HG02981 (cell line): ENCODE results near the gene AARS1.
"Not testable (repeated sequence)": the region's sequence is repeated elsewhere in the genome, so short reads cannot be mapped to it uniquely, and the experiment has no call there.

Experiments
- ATAC-seq: cut with Tn5 transposase; IDR thresholded peaks from one replicate; pipeline ENCODE4 v1.9.1; 2021; ENCODE audit warnings: mild to moderate bottlenecking, moderate library complexity; ENCODE audit not compliant: unreplicated experiment

AARS1 gene

DNA sequence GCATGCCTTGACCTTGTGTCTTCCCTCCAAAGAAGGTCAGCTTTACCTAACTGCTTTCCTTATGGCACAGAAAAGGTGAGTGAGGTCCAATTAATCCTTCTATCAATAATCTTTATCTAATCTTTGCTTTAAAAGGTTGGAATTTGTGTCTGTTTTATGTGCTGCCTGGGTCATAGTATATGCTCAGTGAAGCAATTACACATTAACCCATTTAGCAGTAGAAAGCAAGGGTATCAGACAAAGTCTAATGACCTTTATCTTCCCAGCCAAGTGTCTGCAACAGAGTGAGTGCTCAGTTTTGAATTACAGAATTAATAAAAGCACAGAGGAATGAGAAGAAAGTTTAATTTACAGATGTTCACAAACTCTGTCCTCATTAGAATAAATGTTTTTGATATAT, 63.3 kb downstream of the AARS1 start:
- not testable (repeated sequence) for ATAC-seq

DNA sequence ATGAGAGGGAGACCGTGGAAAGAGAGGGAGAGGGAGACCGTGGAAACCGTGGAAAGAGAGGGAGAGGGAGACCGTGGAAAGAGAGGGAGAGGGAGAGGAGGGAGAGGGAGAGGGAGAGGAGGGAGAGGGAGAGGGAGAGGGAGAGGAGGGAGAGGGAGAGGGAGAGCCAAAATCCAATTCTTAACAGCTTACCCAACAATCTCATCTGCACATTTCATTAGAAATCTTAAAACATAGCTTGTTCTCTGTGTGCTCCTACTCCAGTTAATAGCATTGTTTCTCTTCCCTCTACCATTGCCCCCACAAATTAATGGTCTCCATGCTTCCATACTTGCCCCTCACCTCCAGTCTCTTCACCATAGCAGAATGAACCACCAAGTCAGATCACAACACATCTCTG, 63.9 kb downstream of the AARS1 start:
- ATAC-seq: not testable (repeated sequence)

DNA sequence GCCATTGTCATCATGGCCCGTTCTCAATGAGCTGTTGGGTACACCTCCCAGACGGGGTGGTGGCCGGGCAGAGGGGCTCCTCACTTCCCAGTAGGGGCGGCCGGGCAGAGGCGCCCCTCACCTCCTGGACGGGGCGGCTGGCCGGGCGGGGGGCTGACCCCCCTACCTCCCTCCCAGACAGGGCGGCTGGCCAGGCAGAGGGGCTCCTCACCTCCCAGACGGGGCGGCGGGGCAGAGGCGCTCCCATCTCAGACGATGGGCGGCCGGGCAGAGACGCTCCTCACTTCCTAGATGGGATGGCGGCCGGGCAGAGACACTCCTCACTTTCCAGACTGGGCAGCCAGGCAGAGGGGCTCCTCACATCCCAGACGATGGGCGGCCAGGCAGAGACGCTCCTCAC, 64.7 kb downstream of the AARS1 start:
- ATAC-seq: not testable (repeated sequence)

DNA sequence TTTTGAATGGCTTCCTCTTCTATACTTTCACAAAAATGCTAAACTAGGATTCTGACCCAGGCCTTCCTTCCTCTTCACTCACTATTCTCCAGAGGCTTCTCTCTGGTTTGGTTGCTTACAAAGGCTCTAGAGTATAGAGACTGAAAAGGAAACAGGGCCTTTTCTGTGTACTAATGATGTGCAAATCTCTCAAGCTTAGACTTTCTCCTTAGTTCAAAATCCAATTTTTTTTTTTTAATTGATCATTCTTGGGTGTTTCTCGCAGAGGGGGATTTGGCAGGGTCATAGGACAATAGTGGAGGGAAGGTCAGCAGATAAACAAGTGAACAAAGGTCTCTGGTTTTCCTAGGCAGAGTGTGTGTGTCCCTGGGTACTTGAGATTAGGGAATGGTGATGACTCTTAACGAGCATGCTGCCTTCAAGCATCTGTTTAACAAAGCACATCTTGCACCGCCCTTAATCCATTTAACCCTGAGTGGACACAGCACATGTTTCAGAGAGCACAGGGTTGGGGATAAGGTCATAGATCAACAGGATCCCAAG, 65.3 kb downstream of the AARS1 start:
- ATAC-seq: not testable (repeated sequence)

DNA sequence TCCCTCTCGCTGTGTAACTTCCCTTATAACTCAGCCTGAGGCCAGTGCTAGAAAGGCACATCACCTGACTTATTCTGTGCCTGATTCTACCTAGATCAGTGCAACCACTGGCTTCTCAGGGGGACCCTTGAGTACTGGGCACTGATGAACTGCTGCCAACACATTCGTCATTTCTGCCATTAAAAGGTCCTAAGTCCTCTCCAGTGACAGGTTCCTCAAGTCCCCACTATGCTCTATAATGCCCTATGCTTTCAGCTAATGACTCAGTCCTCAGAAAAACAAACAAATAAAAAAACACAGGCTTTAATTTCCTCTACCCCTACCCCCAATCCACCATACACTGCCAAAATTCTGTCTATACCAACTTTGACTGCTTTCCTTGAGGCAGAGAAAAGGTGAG, 66.1 kb downstream of the AARS1 start:
- not testable (repeated sequence) for ATAC-seq

DNA sequence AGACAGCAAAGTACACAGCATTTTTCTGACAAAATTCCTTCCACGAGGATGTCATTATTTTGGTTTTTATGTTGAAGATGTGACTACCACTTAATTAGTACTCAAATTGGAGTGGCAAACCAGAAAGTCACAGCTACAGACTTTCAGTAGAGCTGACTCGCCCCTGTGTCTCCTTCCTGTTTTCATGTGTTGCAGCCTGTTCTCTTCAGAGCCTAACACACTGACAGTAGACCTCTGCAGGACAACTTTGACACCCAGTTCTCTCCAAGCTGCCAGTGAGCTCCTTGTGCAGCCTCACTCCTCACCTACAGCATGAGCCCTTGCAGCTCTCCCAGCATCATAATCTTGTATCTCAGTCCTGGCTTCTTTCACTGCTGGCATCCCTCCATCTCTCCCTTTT, 66.7 kb downstream of the AARS1 start:
- ATAC-seq: not testable (repeated sequence)

DNA sequence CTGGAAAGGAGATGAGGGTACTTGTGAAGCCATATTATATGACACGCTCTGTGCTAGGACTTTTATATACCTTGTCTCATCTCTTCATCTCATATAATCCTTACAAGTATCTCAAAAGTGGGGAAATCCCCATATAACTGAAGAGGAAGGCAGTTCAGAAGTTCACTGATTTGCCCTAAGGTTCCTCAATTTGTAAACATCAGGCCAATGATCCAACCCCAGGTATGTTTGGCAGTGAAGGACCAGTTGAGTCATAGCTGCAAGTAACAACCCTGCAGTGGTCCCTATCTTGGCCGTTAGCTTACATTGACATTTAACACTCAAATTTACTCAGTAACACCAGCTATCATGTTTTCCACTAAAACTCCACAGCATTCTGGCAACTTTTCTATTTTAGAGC, 70.7 kb downstream of the AARS1 start:
- not testable (repeated sequence) for ATAC-seq

DNA sequence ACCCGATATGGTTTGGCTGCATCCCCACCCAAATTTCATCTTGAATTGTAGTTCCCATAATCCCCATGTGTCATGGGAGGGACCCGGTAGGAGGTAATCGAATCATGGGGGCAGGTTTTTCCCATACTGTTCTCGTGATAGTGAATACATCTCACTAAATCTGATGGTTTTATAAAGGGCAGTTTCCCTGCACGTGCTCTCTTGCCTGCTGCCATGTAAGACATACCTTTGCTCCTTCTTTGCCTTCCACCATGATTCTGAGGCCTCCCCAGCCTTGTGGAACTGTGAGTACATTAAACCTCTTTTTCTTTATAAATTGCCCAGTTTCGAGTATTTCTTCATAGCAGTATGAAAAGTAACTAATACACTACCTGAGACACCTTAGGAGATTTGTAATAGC, 82.9 kb downstream of the AARS1 start:
- ATAC-seq: not testable (repeated sequence)

DNA sequence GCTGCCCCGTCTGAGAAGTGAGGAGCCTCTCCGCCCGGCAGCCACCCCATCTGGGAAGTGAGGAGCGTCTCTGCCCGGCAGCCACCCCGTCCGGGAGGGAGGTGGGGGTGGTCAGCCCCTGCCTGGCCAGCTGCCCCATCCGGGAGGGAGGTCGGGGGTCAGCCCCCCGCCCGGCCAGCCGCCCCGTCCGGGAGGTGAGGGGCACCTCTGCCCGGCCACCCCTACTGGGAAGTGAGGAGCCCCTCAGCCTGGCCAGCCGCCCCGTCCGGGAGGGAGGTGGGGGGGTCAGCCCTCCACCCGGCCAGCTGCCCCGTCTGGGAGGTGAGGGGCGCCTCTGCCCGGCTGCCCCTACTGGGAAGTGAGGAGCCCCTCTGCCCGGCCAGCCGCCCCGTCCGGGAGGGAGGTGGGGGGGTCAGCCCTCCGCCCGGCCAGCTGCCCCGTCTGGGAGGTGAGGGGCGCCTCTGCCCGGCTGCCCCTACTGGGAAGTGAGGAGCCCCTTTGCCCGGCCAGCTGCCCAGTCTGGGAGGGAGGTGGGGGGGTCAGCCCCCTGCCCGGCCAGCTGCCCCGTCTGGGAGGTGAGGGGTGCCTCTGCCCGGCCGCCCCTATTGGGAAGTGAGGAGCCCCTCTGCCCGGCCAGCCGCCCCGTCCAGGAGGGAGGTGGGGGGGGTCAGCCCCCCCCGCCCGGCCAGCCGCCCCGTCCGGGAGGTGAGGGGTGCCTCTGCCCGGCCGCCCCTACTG, 84.5 kb downstream of the AARS1 start:
- not testable (repeated sequence) for ATAC-seq

DNA sequence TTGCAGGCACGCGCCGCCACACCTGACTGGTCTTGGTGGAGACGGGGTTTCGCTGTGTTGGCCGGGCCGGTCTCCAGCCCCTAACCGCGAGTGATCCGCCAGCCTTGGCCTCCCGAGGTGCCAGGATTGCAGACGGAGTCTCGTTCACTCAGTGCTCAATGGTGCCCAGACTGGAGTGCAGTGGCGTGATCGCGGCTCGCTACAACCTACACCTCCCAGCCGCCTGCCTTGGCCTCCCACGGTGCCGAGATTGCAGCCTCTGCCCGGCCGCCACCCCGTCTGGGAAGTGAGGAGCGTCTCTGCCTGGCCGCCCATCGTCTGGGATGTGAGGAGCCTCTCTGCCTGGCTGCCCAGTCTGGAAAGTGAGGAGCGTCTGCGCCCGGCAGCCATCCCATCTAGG, 85.3 kb downstream of the AARS1 start:
- not testable (repeated sequence) for ATAC-seq

DNA sequence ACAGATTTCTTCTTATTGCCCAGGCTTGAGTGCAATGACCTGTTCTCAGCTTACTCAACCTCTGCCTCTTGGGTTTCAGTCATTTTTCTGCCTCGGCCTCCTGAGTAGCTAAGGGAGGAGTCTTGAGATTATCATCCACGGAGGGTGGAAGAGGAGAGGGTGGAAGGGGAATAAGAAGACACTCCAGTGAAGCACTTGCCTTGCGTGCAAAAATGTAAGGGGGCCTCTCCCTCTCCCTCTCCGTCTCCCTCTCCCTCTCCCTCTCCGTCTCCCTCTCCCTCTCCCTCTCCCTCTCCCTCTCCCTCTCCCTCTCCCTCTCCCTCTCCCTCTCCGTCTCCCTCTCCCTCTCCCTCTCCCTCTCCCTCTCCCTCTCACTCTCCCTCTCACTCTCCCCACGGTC, 85.8 kb downstream of the AARS1 start:
- ATAC-seq: not testable (repeated sequence)
